GM19351 (cell line): Measurements from ENCODE around the gene TGM1.

ENCODE experiments used
- ATAC-seq: cut with Tn5 transposase; IDR thresholded peaks from one replicate; pipeline ENCODE4 v1.9.1; 2021; ENCODE audit warnings: mild to moderate bottlenecking, moderate library complexity; ENCODE audit not compliant: unreplicated experiment

TGM1 gene

GRCh38 chr14:24262821-24263733 is at the start of gene TGM1:
Gene TGM1 (minus strand): TSS chr14:24263177. CDS start chr14:24262352, 825 bp downstream.
- ATAC-seq = no peak

DNA sequence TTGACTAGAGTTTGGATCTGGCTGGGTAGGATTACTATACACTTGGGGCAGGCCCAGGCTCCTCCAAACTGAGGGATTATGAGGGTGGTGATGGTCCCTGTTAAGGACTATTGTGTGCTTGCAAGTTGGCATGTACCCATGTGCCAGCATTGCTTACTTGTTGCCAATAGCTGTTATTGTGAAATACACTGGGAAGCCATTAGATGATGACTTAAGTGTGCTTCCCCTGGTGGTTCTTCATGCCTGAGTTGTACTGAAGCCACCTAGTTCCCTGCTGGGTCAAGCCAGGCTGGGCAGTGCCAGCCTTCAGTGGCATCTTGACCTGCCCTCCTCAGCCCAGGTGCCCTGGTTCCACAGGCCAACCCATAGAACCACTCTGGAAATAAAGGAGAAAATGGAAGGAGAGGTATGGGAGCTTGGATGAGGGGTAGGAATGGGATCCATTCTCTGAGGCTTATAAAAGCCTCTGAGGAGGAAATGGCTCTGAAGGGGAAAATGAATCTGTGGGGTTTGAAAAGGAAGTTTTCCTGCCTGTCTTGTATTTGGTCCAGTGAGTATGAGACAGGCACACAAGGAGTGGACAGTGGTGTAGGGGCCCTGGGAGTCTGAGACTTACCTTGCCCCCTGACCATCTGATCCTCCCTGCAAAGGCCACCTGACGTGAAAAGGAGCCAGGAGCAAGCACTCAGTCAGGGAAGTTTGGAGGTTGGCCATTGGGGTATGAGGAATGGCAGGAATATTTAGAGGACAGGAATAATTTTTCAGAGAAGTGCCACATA is 49.0 kb upstream of the TGM1 start:
- no peak for ATAC-seq

DNA sequence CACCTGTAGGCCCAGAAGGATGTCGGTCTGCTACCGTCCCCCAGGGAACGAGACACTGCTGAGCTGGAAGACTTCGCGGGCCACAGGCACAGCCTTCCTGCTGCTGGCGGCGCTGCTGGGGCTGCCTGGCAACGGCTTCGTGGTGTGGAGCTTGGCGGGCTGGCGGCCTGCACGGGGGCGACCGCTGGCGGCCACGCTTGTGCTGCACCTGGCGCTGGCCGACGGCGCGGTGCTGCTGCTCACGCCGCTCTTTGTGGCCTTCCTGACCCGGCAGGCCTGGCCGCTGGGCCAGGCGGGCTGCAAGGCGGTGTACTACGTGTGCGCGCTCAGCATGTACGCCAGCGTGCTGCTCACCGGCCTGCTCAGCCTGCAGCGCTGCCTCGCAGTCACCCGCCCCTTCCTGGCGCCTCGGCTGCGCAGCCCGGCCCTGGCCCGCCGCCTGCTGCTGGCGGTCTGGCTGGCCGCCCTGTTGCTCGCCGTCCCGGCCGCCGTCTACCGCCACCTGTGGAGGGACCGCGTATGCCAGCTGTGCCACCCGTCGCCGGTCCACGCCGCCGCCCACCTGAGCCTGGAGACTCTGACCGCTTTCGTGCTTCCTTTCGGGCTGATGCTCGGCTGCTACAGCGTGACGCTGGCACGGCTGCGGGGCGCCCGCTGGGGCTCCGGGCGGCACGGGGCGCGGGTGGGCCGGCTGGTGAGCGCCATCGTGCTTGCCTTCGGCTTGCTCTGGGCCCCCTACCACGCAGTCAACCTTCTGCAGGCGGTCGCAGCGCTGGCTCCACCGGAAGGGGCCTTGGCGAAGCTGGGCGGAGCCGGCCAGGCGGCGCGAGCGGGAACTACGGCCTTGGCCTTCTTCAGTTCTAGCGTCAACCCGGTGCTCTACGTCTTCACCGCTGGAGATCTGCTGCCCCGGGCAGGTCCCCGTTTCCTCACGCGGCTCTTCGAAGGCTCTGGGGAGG is 47.9 kb upstream of the TGM1 start, which contains the start of gene LTB4R:
TSS of gene LTB4R (plus strand) at position 857 of the 959 bp plus-strand sequence. CDS start 4,150 bp downstream, outside the sequence.
- peak; percentile 70 for ATAC-seq

GRCh38 chr14:24310265-24310645 is 47.3 kb upstream of the TGM1 start:
- no peak for ATAC-seq

DNA sequence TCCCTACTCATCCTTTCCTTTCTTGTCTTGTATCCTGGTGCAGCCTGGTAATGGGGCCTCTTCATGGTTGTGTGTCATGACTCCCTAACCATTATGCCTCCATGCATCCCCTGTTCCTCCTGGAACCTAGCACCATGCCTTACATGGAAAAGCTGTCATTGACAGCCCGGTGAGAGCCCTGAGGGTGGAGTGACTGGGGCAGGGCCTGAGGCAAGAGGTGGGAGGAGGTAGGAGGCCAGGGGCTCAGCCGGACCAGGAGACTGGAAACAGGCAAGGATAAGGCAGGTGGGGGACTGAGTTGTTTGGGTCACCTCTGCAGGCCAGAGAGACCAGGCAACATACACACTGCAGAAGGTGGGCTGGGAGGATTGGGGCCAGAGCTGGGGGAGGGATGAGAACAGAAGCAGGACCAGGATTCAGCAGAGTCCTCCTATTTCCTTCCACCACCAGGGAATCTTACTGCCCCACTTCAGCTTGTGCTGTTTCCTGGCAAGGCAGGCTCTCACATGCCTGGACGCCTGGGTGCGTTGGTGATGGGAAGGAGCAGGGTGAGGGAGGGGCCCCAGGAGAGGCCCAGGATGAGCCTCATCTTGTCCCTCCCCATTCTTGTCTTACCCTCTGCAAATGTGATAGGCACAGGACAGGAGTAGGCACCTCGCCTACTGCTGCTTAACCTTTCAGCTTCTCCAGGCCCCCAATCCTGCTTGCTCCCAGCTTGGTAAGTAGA is 46.7 kb upstream of the TGM1 start, which contains the start of gene LTB4R2:
TSS of gene LTB4R2 (plus strand) at position 603 of the 727 bp plus-strand sequence. CDS start 525 bp downstream, outside the sequence.
- ATAC-seq = no peak

DNA sequence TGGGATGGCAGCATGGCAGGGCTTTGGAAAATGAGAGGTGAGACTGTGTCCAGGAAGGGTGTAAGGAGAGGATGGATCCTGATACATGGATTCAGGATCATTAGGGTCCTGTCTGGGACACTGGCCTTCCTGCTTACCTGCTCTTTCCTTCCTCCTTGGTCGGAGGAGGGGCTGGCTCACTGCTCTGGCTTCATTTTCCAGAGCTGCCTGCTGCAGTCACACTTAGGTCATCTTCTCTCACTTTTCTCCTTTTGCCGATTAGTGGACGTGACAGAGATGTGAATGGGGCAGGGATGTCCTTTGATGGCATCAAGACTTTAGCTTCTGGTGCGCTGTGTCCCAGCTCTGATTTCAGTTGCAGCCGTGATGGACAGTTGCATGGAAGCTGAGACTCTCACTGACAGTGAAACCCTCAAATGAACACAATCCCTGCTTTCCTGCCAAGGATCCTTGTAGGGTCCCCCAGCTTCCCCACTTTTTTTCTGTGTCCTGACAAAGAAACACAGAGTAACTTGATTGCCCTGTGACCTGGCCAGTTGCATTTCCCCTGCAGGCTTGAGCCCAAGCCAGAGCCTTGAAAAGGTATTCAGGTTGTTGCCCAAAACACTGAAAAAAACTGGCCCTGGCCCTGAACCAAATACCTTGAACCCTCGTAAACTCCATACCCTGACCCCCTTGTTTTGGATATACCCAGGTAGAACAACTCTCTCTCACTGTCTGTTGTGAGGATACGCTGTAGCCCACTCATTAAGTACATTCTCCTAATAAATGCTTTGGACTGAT is 45.6 kb upstream of the TGM1 start:
- ATAC-seq = no peak

DNA sequence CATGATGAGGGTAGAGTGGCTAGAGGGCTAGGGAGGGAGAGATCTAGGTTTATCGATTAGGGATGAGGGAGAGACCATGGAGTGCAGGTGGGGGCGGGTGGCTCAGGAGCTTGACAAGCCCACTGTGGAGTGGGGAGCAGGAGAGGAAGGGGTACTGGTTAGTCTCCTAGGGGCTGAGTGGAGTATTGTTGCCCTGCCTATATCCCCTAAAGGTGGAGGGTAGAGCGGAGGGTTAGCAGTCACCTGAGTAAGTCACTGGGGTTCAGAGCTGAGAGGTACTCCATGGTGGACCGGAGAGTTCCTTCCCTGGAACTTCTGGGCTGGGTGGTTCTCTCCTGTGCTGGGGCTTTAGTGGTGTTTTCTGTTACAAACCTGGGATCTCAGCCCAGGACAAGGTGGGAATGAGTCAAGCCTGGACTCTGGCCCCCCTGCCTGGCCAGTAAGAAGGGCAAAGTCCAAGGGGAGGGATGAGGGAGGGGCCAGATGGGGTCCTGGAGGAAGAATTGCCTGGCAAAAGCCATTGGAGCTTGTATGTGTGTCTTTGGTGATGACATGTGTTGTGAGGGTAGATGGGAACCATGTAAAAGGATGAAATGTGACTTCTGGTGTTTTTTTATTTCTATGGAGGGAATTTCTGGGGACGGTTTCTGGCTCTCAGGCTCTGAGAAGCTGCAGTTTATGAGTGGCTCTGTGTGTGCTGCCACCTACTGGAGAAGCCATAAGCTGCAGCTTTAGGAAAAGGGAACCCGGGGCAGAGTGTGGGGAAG is 44.8 kb upstream of the TGM1 start, which contains the start of gene CIDEB:
TSS of gene CIDEB (minus strand) at position 403 of the 767 bp plus-strand sequence. CDS start at position 284, 119 bp downstream.
- no peak for ATAC-seq

- ATAC-seq = no peak
These were observed 44.2 kb upstream of the TGM1 start for GRCh38 chr14:24307156-24307574.

DNA sequence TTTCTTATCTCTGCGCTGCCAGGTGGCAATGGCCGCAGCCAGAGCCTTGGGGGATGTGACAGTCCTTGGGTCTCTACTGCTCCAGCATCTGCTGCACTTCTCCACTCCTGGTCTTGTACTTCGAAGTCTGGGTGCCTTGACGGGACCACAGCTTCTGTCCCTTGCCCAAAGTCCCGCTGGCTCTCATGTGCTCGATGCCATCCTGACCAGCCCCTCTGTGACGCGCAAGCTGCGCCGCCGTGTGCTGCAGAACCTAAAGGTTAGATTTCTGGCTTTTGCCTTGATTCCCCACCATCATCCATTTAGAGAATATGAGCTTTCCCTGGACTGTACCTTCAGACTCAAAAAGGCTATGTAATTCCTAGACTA is 41.0 kb upstream of the TGM1 start:
- ATAC-seq = no peak

GRCh38 chr14:24300326-24300980 is 37.5 kb upstream of the TGM1 start:
- ATAC-seq = no peak

- ATAC-seq = peak; percentile 72
These were observed 36.5 kb upstream of the TGM1 start, which contains the start of the genes DHRS1 and NOP9 for GRCh38 chr14:24299255-24300191. Gene DHRS1 (minus strand): TSS chr14:24299780. CDS start chr14:24299106, 674 bp downstream. Gene NOP9 (plus strand): TSS chr14:24299850. CDS start chr14:24299955, 105 bp downstream.

DNA sequence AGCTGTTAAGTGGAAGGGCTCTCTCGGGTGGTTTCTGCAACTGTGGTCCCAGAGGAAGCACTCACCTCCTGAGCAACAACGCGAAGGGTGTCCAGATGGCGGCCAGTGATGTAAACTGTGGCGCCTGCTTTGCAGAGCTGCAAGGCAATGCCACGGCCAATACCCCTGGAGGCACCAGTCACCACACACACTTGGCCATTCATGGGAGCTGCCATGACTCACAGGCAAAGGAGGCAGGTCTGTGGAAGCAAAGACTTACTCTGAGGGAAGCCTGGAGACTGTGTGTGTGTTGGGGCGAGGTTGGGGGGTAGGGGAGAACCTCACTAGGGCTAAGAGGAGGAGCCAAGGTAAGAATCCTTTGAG is 35.9 kb upstream of the TGM1 start:
- no peak for ATAC-seq

DNA sequence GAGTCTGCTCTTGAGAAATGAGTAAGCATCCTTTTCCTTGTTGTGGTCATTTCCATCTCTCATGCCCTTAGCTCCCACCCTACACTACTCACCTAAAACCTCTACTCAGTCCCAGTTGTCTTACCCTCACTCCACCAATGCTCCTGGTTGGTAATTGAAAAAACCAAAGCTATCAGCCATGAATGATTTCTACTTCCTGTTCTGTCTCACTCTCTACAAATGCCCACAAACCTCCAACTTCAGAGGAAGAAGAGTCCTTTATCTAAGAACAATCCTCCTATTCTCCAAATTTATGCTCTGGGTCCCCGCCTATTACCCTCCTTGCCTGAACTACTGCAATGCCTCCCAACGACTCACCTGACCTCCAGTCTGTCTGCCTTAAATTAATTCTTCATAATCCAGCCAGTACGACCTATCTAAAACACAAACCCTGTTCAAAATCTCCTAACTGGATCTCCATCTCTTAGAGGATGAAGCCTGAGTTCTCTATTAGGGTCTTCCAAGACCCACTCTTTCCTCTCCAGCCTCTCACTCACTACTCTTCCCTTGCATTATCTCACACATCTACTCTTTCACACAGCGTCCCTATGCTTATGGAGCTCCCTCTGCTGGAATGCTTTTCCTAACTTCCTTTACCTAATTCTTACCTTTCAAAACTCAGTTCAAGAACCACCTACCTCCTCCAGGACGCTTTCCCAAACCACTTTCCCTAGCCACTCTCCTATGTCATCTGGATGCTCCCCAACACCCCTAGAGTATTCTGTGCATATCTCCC is 34.4 kb upstream of the TGM1 start:
- ATAC-seq = peak; percentile 7

- peak; percentile 52 for ATAC-seq
These were observed 33.6 kb upstream of the TGM1 start for GRCh38 chr14:24296341-24297157.

DNA sequence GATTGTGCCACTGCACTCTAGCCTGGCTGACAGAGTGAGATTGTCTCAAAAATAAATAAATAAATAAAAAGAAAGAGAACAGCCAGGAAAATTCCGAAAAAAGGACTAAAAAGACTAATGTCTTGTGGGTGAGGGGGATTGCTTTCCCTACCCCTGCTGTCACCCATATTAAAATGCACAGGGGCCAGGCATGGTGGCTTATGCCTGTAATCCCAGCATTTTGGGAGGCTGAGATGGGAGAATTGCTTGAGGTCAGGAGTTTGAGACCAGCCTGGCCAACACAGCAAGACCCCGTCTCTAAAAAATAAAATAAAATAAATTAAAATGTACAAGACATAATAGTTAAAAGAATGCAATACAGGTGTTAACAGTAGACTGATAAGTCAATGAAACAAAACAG is 30.5 kb upstream of the TGM1 start:
- no peak for ATAC-seq
